HG02623 (cell line): Measurements from ENCODE around the gene SLC6A16.
"Not testable (repeated sequence)": the region's sequence is repeated elsewhere in the genome, so short reads cannot be mapped to it uniquely, and the experiment has no call there.

ENCODE experiments used
- ATAC-seq: cut with Tn5 transposase; IDR thresholded peaks from one replicate; pipeline ENCODE4 v1.9.1; 2021; ENCODE audit warnings: moderate library complexity; ENCODE audit not compliant: unreplicated experiment

SLC6A16 gene

DNA sequence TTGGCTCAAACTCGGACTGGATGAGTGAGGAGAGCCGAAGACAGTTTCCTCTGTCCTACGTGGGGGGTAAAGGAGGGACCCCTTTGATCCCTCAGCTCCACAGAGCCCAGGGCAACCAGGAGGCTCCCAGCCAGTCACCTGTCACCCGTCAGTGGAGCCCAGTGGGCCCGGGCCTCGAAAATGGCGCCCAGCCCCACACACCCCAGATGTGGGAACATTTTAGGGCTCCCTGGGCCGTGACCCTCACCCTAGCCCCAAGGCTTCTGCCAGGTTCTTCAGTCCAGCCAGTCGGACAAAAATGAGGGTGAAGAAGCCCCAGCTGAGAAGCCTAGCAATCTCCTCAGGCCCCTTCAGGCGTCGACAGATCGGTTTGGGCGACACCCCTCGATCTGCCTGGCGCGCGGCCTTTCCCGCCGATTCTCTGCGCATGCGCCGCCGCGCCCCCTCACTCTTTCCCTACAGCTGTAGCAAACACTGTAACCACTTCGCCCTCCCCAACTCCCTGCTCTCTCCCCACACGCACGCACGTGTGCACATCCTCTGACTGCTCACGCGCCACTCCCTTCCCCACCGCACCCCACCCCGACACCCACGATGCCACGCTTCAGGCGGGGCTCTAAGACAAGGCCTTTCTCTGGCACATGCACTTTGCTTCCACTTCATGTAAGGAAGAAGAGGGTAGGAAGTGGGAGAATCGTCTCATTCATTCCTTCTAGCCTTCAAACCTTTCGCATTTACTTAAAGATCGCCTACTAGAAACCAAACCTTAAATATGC is at the start of gene SLC6A16:
TSS of gene SLC6A16 (minus strand) at position 391 of the 776 bp plus-strand sequence. CDS start 13,844 bp downstream, outside the sequence.
- ATAC-seq = no peak

DNA sequence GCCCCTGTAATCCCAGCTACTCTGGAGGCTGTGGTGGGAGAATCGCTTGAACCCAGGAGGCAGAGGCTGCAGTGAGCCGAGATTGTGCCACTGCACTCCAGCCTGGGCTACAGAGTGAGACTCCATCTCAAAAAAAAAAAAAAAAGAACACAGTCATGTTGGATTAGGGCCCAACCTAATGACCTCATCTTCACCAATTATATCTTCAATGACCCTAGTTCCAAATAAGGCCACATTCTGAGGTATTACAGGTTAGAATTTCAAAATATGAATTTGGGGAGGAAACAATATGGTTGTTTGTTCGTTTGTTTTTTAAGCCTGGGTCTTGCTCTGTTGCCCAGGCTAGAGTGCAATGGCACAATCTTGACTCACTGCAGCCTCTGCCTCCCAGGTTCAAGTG is 48.2 kb upstream of the SLC6A16 start:
- ATAC-seq = not testable (repeated sequence)

DNA sequence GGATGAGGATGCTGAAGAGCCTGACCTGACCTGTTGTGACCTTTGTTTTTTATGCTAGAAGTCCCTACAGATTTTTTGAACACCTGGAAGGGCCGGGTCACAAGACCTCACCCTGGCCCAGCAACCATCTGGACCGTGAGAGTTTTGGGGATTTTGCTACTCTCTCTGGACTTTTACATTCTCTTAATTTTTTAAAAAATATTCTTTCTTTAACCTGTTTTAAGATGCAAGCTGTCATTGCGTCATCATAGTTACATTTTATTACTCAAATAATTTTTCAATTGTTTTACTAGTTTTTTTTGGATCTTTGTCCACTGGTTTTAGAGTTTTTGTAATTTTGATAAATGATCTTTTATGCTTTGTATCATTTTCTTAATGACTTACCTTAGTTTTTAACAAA is 46.2 kb upstream of the SLC6A16 start:
- ATAC-seq = no peak

- ATAC-seq = no peak
Observed at GRCh38 chr19:49368711-49369358, 43.8 kb upstream of the SLC6A16 start.

GRCh38 chr19:49366110-49366509 is 41.1 kb upstream of the SLC6A16 start:
- no peak for ATAC-seq

DNA sequence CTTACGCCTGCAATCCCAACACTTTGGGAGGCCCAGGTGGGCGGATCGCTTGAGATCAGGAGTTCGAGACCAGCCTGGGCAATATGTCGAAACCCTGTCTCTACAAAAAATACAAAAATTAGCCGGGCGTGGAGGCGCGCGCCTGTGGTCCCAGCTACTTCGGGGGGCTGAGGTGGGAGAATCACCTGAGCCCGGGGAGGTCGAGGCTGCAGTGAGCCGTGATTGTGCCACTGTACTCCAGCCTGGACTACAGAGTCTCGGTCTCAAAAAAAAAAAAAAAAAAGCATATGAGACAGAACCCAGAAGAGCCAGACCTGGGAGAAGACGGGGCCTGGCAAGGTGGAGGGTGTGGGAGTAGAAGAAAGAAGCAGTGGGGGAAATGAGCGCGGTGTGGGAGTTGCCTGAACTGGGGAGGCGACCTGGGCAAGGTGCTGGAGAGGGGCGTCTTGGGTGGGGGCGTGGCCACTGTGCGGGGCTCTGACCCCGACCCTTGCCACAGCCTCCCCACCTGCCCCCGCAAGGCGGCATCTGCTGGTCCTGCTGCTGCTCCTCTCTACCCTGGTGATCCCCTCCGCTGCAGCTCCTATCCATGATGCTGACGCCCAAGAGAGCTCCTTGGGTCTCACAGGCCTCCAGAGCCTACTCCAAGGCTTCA is 39.2 kb upstream of the SLC6A16 start:
- no peak for ATAC-seq

DNA sequence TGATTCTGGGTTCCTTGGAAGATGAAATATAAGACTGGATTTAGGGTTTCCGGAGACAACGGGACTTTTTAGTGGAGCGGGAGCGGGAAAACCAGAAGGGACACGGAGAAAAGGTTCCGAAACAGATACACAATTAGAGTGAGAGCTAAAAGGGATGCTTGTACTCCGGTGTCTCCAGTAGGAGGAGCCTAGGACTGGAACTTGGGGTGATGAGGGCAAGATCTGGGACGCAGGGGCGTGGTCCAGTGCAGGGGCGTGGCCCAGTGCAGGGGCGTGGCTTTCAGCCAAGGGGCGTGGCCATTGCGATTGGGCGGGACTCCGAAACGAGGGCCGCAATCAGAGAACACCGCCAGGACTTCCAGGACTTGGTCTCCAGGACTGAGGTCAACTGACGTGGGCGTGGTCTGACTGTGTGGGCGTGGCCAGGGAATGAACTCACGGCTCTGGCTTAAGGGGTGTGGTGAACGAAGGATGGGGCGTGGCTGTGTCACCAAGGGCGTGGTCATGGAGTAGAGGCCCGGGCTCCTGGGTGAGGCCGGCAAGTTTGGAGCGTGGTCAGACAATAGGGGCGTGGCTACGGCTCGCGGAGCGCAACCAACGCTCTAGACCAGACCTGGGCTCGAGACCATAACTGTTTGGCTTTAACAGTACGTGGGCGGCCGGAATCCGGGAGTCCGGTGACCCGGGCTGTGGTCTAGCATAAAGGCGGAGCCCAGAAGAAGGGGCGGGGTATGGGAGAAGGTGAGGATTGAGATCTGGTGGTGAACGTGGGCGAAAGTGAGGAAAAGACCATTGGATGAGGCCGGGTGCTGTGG is 38.5 kb upstream of the SLC6A16 start, which contains the start of gene DKKL1:
TSS of gene DKKL1 (plus strand) at position 610 of the 815 bp plus-strand sequence. CDS start at position 732, 122 bp downstream.
- no peak for ATAC-seq

DNA sequence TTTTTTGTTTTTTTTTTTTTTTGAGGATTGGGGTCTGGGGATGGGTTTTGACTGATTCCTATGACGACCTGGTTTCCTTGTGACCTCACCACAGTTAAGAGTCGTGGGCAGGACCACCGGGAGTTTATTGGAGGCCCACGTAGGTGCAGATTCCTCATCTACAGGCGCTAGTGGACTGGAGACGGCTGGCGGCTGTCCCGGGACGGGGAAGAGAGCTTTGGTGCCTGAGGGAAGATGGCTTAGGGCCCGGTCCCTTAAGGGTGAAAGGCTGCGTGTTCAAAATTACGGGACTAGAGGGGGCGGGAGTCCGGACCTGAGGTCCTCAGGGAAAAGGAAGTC is 37.9 kb upstream of the SLC6A16 start:
- no peak for ATAC-seq

DNA sequence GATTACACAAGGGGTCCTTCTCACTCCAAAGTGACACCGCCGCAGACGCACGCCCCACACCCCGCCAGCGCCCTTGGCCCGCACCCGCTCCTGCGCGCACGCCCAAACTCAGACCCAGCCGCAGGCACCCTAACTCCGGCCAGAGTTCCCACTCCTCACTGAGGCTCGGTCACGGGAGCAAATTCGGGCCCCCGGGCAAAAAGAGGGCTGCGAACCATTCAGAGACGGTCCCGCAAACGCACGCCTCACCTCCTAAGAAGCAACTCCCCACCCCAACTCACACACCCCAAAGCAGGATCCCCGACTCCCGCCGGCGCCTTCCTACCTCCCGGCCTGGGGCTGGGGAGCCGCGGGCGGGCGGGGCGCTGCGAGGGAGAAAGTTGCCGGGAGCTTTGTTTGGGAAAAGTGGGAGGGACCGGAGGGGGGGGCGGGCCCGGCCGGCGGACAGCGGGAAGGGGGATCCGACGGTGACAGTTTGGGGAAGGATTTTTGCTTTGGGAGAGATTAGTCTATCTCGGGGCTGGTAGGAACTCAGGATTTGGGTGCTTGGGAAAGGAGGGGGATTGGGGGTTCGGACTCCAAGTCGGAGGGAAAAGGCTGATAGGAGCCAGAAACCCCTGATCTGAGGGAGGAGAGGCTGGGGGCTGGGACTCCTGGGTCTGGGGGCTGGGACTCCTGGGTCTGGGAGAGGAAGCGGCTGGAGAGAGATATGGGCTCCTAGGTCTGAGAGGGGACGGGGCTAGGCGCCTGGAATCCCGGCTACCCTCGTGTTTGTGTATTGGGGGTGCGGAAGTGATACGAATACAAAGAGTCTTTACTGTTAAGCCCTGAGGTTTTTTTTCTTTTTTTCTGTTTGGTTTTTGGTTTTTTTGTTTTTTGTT is 37.3 kb upstream of the SLC6A16 start, which contains the start of gene TEAD2:
TSS of gene TEAD2 (minus strand) at position 369 of the 881 bp plus-strand sequence. CDS start 2,341 bp downstream, outside the sequence.
- no peak for ATAC-seq

- ATAC-seq = no peak
Observed at GRCh38 chr19:49361438-49362047, 36.6 kb upstream of the SLC6A16 start.

DNA sequence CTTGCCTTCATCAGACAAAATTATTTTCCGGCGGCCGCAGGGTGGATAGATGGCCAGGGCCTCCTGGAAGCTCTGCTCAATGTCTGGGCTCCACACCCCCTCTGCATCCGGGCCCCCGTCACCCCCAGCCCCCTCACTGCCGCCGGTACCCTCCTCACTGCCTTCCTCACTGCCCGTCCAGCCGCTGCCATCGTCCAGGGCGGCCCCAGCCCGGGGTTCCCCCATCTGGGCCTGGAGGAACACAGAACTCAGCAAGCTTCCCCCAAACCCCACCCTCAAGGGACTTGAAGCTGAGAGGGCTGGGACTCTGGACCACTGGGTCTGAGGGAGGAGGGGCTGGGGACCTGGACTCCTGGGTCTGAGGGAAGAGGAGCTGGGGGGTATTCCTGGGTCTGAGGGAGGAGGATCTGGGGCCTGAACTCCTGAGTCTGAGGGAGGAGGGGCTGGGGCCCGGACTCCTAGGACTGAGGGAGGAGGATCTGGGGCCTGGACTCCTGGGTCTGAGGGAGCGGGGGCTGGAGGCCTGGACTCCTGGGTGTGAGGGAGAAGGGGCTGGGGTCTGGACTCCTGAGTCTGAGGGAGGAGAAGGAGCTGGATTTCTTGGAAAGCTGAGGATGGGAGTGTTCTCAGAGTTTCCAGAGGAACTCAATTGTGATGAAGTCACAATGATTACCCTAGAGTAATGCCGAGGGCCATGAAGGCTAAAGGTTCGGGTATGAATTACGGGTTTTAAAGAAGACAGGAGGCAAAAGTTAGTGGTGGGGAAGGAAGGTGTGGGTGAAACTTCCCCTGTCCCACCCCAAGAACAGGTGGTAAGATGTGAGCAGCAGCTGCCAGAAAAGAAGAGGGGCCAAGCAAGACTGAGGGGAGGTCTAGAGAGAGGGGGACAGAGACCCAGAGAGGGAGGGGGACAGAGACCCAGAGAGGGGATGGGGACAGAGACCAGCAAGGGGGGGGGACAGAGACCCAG is 35.1 kb upstream of the SLC6A16 start:
- ATAC-seq = no peak

- no peak for ATAC-seq
Observed at GRCh38 chr19:49357186-49357585, 32.2 kb upstream of the SLC6A16 start.

DNA sequence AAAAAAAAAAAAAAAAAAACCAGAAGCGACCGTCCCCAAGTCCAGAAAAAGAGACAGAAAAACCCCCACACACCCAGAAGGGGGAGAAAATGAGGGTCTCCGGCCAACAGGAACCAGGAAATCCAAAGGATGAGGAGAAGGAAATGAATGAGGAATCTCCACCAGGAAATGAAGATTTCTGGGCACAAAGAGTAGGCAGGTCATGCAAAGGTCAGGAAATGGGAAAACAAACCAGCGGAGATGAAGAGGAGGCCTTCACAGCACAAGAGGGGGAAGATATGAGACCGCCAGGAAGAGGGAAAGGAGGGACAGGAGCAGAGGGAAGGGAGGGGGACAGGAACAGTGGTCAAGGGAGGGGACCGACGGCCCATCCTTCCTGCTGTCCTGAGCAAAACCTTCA is 31.4 kb upstream of the SLC6A16 start:
- ATAC-seq = no peak

DNA sequence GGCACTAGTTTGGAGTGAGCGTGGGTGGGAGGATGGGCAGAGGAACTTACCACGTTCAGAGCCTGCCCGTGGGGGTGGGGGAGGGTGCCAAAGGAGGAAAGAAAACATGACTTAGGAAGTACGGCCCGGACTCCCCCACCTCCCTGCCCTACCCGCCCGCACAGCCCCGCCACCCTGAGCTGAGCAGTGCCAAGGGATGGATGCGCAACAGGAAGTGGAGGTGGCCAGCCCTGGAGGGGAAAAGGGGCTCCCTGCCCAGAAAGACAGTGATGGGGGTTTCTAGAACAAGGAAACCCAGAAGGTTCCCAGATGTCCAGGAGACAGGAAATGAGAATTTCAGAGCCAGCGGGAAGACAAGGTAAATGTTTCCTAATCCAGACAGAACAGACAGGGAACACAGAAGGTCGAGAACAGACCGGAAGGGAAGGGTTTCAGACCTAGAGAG is 30.9 kb upstream of the SLC6A16 start:
- no peak for ATAC-seq

- no peak for ATAC-seq
Observed at GRCh38 chr19:49349567-49349966, 24.6 kb upstream of the SLC6A16 start.

- ATAC-seq = no peak
Observed at GRCh38 chr19:49348305-49349189, 23.6 kb upstream of the SLC6A16 start.

DNA sequence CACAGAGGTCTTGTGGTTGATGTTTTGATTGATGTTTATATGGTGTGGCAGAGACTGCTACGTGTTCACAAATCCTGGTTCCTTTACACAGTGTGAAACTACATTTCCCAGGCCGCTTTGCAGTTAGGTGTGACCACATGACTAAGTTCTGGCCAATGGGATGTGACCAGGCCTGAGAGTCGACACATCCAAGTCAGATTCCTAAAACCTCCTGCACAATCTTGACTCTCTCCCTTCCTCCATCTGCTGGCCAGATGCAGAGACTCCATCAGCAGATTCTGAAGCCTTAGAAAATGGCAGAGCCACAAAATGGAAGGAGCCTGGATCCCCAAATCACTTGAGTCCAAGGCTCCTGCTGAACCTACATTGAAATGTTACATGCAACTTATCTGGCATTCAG is 22.8 kb upstream of the SLC6A16 start:
- ATAC-seq = no peak
